HFF-Myc (cell line): ENCODE results near the gene TM7SF3.

Source experiments
- DNase-seq: peaks from one replicate; pipeline ENCODE4 v3.0.0-alpha.2; 2011; ENCODE audit warnings: low read depth; ENCODE audit errors: extremely low read depth
- H3K4me3 ChIP-seq: replicated peaks from 2 replicates; pipeline ENCODE4 v1.5.1; 2011; ENCODE audit warnings: low read depth, mild to moderate bottlenecking, control low read depth, low read length
- TF ChIP-seq, protein P1 (sequence below): IDR thresholded peaks from 2 replicates; pipeline ENCODE4 v1.5.1; 2012; ENCODE audit warnings: mild to moderate bottlenecking, low read depth, low read length, control low read depth; ENCODE audit errors: missing control alignments

The TM7SF3 gene

GRCh38 chr12:26987634-26988424 lies 26.4 kb downstream of the TM7SF3 start:
- TF ChIP-seq, protein P1, sequence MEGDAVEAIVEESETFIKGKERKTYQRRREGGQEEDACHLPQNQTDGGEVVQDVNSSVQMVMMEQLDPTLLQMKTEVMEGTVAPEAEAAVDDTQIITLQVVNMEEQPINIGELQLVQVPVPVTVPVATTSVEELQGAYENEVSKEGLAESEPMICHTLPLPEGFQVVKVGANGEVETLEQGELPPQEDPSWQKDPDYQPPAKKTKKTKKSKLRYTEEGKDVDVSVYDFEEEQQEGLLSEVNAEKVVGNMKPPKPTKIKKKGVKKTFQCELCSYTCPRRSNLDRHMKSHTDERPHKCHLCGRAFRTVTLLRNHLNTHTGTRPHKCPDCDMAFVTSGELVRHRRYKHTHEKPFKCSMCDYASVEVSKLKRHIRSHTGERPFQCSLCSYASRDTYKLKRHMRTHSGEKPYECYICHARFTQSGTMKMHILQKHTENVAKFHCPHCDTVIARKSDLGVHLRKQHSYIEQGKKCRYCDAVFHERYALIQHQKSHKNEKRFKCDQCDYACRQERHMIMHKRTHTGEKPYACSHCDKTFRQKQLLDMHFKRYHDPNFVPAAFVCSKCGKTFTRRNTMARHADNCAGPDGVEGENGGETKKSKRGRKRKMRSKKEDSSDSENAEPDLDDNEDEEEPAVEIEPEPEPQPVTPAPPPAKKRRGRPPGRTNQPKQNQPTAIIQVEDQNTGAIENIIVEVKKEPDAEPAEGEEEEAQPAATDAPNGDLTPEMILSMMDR = no peak
- H3K4me3 ChIP-seq = no peak overlapping the region
- DNase-seq = peak; percentile 9

GRCh38 chr12:26982866-26983265 lies 31.3 kb downstream of the TM7SF3 start:
- TF ChIP-seq, protein P1 = no peak

DNA sequence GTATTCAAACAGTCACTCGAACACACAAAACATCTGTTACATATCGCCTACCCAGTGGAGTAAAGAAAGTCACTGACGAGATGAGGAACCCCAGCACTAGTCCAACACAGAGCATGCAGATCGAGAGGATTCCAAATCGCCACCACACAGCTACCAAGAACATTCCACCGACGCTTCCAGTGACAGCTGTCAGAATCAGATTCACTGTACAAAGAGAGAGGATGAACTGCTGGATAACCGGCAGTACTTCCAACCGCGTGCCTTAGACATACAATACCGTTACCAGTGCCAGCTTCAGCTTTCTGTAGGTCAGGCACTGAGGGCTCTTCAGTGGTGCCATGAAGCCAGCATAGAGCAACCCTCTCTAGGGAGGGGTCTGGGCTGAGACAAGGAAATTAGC lies 34.5 kb downstream of the TM7SF3 start:
- DNase-seq = no peak
- no peak overlapping the region for H3K4me3 ChIP-seq
- TF ChIP-seq, protein P1 = no peak

More at GRCh38 chr12:26982866-26983265, 31.3 kb downstream of the TM7SF3 start:
- H3K4me3 ChIP-seq = no peak overlapping the region
- no peak for DNase-seq

GRCh38 chr12:26978801-26979200 lies 35.4 kb downstream of the TM7SF3 start:
- DNase-seq = no peak
- TF ChIP-seq, protein P1 = no peak
- H3K4me3 ChIP-seq = no peak overlapping the region

DNA sequence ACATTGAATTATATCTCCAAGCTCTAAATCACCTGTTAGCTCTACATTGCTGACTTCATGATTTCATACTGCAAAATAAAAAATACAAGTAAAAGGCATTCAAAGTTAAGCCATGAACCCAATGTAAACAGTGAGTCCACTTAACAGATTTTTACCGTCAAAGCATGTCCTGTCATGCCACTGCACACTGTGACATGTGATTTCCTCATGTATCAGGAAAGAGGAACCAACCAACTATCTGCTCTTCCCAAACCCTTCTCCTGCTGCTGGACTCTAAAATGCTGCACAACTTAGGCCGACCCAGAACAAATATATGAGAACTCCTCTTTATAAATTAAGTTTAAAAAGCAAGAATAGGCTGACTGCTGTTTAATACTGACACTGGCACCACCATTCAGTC lies 37.5 kb downstream of the TM7SF3 start:
- no peak for DNase-seq
- TF ChIP-seq, protein P1 = no peak
- no peak overlapping the region for H3K4me3 ChIP-seq

- TF ChIP-seq, protein P1 = no peak
- H3K4me3 ChIP-seq = no peak overlapping the region
- no peak for DNase-seq
These were observed 42.2 kb downstream of the TM7SF3 start for GRCh38 chr12:26971963-26972362.
